Kidney (tissue), 14 donors: ENCODE measurements around the gene STIM2. TPM values are rescaled to one million over a fixed set of nuclear protein-coding genes. Genes with fewer than 3 reads are reported as not detected.

Experiments used
- DNase-seq, 5 donors: peaks; one replicate each; pipeline ENCODE4 v3.0.0-alpha.2; 2013 to 2020
- FAIRE-seq: peaks from 2 replicates; lab custom pipeline; 2012; peaks lifted over from hg19 to GRCh38; lab: Jason Lieb, UNC
- H3K27ac ChIP-seq, 2 donors: one replicate each; pipeline ENCODE4 v1.7.0; 2013; ENCODE audit warnings: low read depth in 2 of 2, low read length in 2 of 2, inconsistent platforms in 1 of 2
- H3K27me3 ChIP-seq: one replicate; pipeline ENCODE4 v1.7.1; 2013; ENCODE audit warnings: low read length, inconsistent platforms; ENCODE audit not compliant: control insufficient read depth, insufficient read depth
- H3K36me3 ChIP-seq, 3 donors: one replicate each; pipeline versions ENCODE4 v1.7.0 to v1.7.1; 2013; ENCODE audit warnings: low read length in 3 of 3, control low read depth in 1 of 3, inconsistent platforms in 1 of 3; ENCODE audit not compliant: insufficient read depth in 3 of 3, control insufficient read depth in 2 of 3
- H3K4me1 ChIP-seq, 3 donors: one replicate each; pipeline versions ENCODE4 v1.7.0 to v1.7.1; 2013; ENCODE audit warnings: low read length in 3 of 3, inconsistent platforms in 1 of 3, low read depth in 1 of 3; ENCODE audit not compliant: control insufficient read depth in 2 of 3, insufficient read depth in 2 of 3
- H3K4me3 ChIP-seq, 3 donors: one replicate each; pipeline versions ENCODE4 v1.7.0 to v1.8.1; 2013; ENCODE audit warnings: low read length in 3 of 3, control low read depth in 1 of 3, inconsistent platforms in 1 of 3
- H3K9ac ChIP-seq, 3 donors: one replicate each; pipeline versions ENCODE4 v1.7.0 to v1.7.1; 2013; ENCODE audit warnings: low read length in 3 of 3, control low read depth in 1 of 3, inconsistent platforms in 1 of 3
- H3K9me3 ChIP-seq, 3 donors: one replicate each; pipeline versions ENCODE4 v1.7.0 to v1.7.1; 2013; ENCODE audit warnings: low read length in 3 of 3, control low read depth in 1 of 3, inconsistent platforms in 1 of 3; ENCODE audit not compliant: control insufficient read depth in 2 of 3, insufficient read depth in 1 of 3
- CTCF ChIP-seq: IDR thresholded peaks from 3 replicates; pipeline ENCODE4 v1.5.1; 2012; ENCODE audit warnings: mild to moderate bottlenecking, moderate library complexity, borderline replicate concordance; ENCODE audit not compliant: insufficient read depth; ENCODE audit errors: extremely low read depth
- intact Hi-C: fragments of 100-400 bp; cut with DNase I; formaldehyde crosslinking; loops from one replicate; pipeline ENCODE4 v1.11.1; 2022
- polyA plus RNA-seq: library from polyadenylated mRNA; stranded (reverse); fragments of 350-450 nt; fragmentation: Illumina TruSeq; extraction: RNeasy Lipid Tissue Mini Kit (QIAGEN cat#74804); gene quantifications from one replicate; pipeline ENCODE4 v1.2.3, GENCODE V29; 2014; ENCODE audit warnings: low read depth, low replicate concordance; ENCODE audit not compliant: insufficient read depth
- total RNA-seq: library from RNA; stranded (reverse); fragmentation: NEBNext Ultra II Directional; extraction: Animal tissue kit (Norgen Biotek cat#: 25700); gene quantifications from one replicate; pipeline ENCODE4 v1.2.1, GENCODE V29; 2021
- donor health status: control.
- donor health status: control.
- donor health status: control.
- donor health status: control.
- donor health status: control.
- donor health status: DM: yes; HTN: yes; CAD: no.
- donor health status: Normal renal cell carcinoma (clear cell type).

STIM2 gene
- total and polyA plus RNA-seq, 2 donors from 2014 or later = 27.8 to 38.9 TPM

GRCh38 chr4:26860922-26861433, 337 bp downstream of the STIM2 start:
- Histone ChIP-seq H3K27ac (peak overlapping the region; percentile 79 to 88), H3K36me3 (no peaks in the 10 kb centered on the region), H3K9me3 (no peaks in the 10 kb centered on the region), H3K4me3 (peak overlapping the region; percentile 86 to 95 (median 93)), H3K4me1 (peaks cover 2 to 21% (median 8%) of the 10 kb centered on the region in 3 donors), H3K27me3 (no peaks in the 10 kb centered on the region), H3K9ac (peak overlapping the region in 2 of 3 donors; percentile 67 to 81)
- FAIRE-seq = no peak
- intact Hi-C loops = no loop called here
- TF ChIP-seq CTCF = no peak
- DNase-seq = peak; percentile 67 to 89 (median 72)

DNA sequence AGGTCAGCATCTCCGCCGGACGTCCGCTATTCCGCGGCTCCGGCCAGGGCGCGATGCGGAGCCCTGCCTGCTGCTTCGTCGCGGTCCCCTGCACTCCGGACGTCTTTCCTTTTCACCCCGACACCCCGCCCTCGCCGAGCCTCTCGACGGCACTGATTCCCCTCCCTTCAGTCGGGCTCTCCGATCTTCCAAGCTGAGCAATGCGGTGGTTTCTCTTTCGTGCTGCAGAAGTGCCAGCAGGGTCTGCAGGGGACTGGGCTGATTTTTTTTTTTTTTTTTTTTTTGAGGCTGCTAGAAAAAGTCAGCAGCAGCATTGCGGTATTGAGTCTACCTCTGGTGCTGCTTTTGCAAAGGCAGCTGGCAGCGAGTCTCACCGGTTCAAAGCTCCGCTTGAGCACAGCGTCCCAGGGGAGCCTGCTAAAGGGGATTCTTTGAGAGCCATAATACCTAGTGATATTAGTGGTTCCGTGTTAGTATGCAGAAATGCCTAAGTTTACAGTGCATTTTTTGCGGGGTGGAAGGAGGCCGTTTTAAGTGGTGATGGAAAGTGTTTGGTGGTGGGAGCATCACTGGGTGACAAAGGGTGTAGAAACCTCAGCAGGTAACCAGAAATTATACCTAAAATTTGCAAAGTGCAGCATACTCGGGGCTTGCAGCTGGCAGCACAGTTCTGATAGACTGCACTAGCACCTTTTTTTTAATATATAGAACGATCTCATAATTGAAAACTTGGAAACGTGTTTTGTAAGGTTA, 969 bp downstream of the STIM2 start:
- no peak for FAIRE-seq
- no peaks in the 10 kb centered on the region for H3K9me3 ChIP-seq
- peak overlapping the region; percentile 86 to 95 (median 93) for H3K4me3 ChIP-seq
- no peaks in the 10 kb centered on the region for H3K36me3 ChIP-seq
- peak overlapping the region; percentile 54 to 81 (median 67) for H3K9ac ChIP-seq
- no peak for TF ChIP-seq CTCF
- intact Hi-C loops = no loop called here
- peak; percentile 73 to 91 (median 85) for DNase-seq
- H3K4me1 ChIP-seq = peaks cover 2 to 21% (median 8%) of the 10 kb centered on the region in 3 donors
- H3K27me3 ChIP-seq = no peaks in the 10 kb centered on the region
- peak overlapping the region; percentile 79 to 88 for H3K27ac ChIP-seq

GRCh38 chr4:26862381-26862915, 1.8 kb downstream of the STIM2 start:
- H3K9ac ChIP-seq = peak overlapping the region in 2 of 3 donors; percentile 47 to 54
- peaks cover 2 to 21% (median 8%) of the 10 kb centered on the region in 3 donors for H3K4me1 ChIP-seq
- DNase-seq (peak in 1 of 5 donors; percentile 17), FAIRE-seq (no peak)
- intact Hi-C loops = no loop called here
- H3K4me3 ChIP-seq = peak overlapping the region; percentile 12 to 93 (median 86)
- H3K27me3 ChIP-seq = no peaks in the 10 kb centered on the region
- no peak overlapping the region for H3K27ac ChIP-seq
- no peak for TF ChIP-seq CTCF
- no peaks in the 10 kb centered on the region for H3K36me3 ChIP-seq
- H3K9me3 ChIP-seq = no peaks in the 10 kb centered on the region
